HCT116 (cell line): Measurements from ENCODE around the gene LTO1.

Source experiments
- CTCF ChIP-seq, 3 experiments: fragments of 200-600 bp in 1 of 3; sonication (generic) in 1 of 3; IDR thresholded peaks in 2 of 3; conservative IDR thresholded peaks in 1 of 3; 2 replicates each; pipeline ENCODE4 v1.5.1; 2012 to 2017; ENCODE audit warnings: low read depth in 2 of 3, low read length in 2 of 3, antibody characterized with exemption in 1 of 3, borderline replicate concordance in 1 of 3, control low read depth in 1 of 3, mild to moderate bottlenecking in 1 of 3, mixed read lengths in 1 of 3, mixed run types in 1 of 3, moderate library complexity in 1 of 3; ENCODE audit not compliant: insufficient read depth in 1 of 3
- EZH2 ChIP-seq: fragments of 200-600 bp; sonication (generic); IDR thresholded peaks from 2 replicates; pipeline ENCODE4 v1.6.1; 2017; ENCODE audit warnings: antibody characterized with exemption, mixed run types
- EZH2phosphoT487 ChIP-seq: fragments of 200-600 bp; IDR thresholded peaks from 2 replicates; pipeline ENCODE4 v1.6.1; 2018; ENCODE audit warnings: antibody characterized with exemption, borderline replicate concordance
- POLR2A ChIP-seq: IDR thresholded peaks from 2 replicates; pipeline ENCODE4 v1.7.0; 2011; ENCODE audit warnings: borderline replicate concordance; ENCODE audit not compliant: insufficient read depth, insufficient read length; ENCODE audit errors: extremely low read depth
- ZFX ChIP-seq: fragments of 450-650 bp; IDR thresholded peaks from 2 replicates; pipeline ENCODE4 v1.6.1; 2017
- TF ChIP-seq, protein P1 (sequence below): IDR thresholded peaks from 2 replicates; pipeline ENCODE4 v1.6.1; 2012; ENCODE audit warnings: low read depth

DNA sequence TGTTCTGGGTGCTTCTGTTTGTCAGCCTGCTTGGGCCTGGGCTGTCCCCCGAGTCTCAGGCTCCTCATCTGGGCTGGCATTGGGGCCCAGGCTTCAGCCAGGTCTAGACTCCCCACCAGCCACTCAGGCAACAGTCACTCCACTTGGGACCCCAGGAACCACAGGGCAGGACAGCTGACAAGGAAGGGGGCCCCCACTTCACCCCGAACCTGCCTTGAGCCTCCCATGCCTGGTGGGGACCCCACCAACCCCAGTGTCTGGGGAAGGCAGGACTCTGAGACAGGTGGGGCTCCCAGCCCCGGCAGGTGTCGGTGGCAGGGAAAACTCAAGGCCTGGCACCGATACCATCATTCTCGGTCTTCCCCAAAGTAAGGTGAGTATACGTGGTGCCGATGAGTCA lies 11.7 kb upstream of the LTO1 start:
- TF ChIP-seq CTCF (IDR thresholded peaks at IDR 0.05 in 2 of 3, conservative IDR thresholded peaks at IDR 0.05 in 1 of 3; ENCODE audit: borderline replicate concordance in 1 of 3, insufficient read depth in 1 of 3, low read depth in 2 of 3, low read length in 2 of 3) (no peak), EZH2 (no peak), POLR2A (no peak), ZFX (no peak), EZH2phosphoT487 (no peak)
- TF ChIP-seq, protein P1, sequence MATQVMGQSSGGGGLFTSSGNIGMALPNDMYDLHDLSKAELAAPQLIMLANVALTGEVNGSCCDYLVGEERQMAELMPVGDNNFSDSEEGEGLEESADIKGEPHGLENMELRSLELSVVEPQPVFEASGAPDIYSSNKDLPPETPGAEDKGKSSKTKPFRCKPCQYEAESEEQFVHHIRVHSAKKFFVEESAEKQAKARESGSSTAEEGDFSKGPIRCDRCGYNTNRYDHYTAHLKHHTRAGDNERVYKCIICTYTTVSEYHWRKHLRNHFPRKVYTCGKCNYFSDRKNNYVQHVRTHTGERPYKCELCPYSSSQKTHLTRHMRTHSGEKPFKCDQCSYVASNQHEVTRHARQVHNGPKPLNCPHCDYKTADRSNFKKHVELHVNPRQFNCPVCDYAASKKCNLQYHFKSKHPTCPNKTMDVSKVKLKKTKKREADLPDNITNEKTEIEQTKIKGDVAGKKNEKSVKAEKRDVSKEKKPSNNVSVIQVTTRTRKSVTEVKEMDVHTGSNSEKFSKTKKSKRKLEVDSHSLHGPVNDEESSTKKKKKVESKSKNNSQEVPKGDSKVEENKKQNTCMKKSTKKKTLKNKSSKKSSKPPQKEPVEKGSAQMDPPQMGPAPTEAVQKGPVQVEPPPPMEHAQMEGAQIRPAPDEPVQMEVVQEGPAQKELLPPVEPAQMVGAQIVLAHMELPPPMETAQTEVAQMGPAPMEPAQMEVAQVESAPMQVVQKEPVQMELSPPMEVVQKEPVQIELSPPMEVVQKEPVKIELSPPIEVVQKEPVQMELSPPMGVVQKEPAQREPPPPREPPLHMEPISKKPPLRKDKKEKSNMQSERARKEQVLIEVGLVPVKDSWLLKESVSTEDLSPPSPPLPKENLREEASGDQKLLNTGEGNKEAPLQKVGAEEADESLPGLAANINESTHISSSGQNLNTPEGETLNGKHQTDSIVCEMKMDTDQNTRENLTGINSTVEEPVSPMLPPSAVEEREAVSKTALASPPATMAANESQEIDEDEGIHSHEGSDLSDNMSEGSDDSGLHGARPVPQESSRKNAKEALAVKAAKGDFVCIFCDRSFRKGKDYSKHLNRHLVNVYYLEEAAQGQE, result no peak
